Ammon's horn (tissue), 1 donor: ENCODE measurements around the gene ANXA1.

Experiments
- DNase-seq: peaks from one replicate; pipeline ENCODE4 v3.0.0-alpha.2; 2016; ENCODE audit warnings: low spot score

Gene ANXA1

DNA sequence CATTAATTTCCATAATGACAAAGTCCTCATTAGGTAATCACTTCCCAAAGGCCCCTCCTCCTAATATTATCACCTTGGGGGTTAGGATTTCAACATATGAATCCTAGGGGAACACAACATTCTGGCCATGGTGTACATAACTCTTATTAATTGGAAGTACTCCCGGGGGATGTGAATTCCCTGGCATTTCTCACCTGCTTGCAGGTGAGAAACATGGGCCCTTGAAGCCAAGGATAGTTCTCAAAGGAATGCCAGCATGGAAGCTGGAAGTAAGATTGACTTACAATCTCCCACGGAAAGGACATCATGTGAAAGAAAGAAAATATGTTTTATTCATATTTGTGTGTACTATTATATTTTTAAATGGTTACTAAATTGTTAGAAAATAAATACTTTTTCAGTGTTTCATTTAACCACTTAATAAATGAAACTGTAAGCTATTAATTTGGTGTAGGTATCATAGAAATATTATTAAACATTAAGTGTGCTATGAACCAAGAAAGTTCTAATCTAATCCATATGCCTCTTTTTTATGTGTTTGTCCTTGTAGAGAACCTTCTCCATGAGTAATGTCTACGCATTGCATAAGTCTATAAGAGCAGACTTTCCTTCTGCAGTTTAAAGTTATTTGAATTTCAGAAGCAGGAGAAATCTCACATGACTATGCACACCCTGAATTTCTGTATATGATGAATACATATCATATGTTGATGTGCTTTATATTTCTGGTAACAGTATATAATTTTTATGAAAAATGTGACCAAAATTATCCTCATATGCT, 59.4 kb downstream of the ANXA1 start:
- DNase-seq: no peak

DNA sequence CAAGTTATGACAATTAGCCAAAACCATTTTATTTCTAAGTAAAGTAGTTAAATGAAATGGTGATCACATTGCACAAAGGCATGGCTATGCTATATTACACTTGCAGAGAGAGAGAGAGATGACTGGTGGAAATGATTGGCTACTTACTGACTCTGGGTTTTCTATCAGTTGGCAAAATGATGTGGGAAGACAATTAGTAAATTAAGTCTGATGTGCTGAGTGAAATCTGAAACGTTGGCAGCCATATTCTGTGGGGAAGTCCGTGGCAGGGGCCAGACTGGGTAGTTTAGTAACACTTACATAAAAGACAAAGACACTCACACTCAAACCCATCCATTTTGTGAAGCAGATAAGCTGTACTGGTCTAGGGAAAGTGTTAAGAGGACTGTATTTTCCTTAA, 61.6 kb downstream of the ANXA1 start:
- DNase-seq: no peak

DNA sequence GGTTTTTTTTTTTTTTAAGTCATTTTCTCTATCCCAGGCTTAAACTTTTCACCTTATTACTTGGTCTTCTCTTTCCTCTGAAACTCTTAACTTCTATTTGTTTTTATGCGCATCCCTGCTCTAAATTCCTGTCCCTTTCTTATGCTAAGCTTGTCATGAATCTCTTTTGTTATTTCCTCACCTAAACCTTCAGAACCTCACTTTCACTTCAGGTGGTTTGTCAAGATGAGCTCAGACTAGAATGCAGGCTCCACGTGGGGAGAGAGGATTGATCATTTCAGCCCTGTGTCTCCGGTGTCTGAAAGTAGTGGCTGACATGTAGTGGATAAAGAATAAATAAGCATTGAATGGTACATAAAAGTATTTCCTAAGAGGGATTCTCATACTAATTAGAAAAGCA, 63.6 kb downstream of the ANXA1 start:
- DNase-seq: no peak

DNA sequence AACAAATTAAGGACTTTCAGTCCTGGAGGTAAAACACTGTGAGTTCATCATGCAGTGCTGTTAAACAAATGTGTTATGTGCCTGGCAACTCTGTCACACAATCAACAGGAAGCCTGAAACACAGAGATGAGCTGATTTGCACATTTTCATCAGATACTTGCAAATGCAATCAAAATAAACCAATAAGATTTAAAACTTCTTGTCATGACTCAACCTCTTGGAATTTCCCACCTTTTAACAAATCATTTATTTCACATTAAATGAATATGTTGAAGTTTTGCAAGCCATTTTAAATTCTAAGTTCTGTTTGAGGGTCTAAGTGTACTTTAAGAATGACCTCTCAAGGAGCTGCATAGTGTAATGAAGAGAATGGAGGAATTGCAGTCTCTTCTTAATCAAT, 64.4 kb downstream of the ANXA1 start:
- no peak for DNase-seq
